Thyroid gland (tissue), 4 donors: ENCODE measurements around the gene GALNT2.

ENCODE experiments used
- CTCF ChIP-seq, 6 experiments: fragments of 200-600 bp in 3 of 6; fragments of 450-650 bp in 3 of 6; sonication (generic) in 3 of 6; IDR thresholded peaks; one replicate each; pipeline ENCODE4 v1.5.1; 2016 to 2019; ENCODE audit warnings: antibody characterized with exemption in 6 of 6, mild to moderate bottlenecking in 2 of 6, inconsistent platforms in 1 of 6, moderate library complexity in 1 of 6
- POLR2A ChIP-seq, 2 donors: fragments of 450-650 bp; IDR thresholded peaks; one replicate each; pipeline ENCODE4 v1.6.1; 2017; ENCODE audit warnings: antibody characterized with exemption in 2 of 2, mild to moderate bottlenecking in 2 of 2, moderate library complexity in 1 of 2

- TF ChIP-seq CTCF (IDR thresholded peaks at IDR 0.05): no peak
- no peak for TF ChIP-seq POLR2A (IDR thresholded peaks at IDR 0.05)
Observed at GRCh38 chr1:230142608-230143210, 75.7 kb downstream of the GALNT2 start.
